ENCODE results near the gene ZBTB7A.

The ZBTB7A gene

DNA sequence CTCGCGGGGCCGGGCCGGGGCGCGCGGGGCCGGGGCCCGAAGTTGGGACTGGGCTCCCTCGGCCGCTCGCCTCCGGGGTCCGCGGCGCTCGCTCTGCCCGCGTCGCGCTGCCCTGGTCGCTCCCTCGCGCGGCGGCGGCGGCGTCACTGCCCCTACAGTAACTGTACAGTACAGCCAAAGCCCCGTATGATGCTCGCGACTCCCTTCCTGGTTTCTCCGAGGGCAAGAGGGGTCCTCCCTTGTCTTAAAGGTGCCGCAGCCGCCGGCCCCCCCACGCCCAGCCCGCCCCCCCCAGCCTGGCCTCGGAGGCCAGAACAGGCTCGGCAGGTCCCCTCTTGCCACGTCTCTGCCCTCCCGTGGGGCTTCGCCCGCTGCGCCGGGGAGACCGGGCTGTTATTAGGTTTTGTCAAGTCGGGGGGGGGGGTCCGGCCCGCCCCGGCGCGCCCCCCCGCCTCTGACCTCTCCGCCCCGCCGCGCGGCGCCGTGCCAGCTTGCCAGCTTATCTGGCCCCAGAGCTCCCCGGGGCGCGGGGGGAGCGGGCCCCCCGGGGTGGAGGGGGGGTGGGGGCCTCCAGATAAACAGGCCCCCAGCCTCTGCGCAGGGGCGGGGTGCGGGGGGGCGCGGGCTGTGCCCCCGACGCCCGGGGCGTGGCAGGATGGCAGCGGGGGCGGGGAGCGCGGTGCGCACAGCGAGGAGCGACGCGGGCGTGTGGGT, at the start of gene ZBTB7A:
Gene ZBTB7A (minus strand): TSS at position 218 of the 714 bp plus-strand sequence. CDS start 11,667 bp downstream, outside the sequence.
- H3K27me3 ChIP-seq (ENCODE audit: insufficient read depth, low read length, poor library complexity): no peaks in the 10 kb centered on the region
- peak within 1 kb of the TSS; percentile 73 for H2AFZ ChIP-seq (ENCODE audit: low read depth, low read length)
- peak within 1 kb of the TSS; percentile 58 for H3K4me2 ChIP-seq (ENCODE audit: insufficient read depth, low read length)
- peaks cover 31% of the 10 kb centered on the region for H4K20me1 ChIP-seq (ENCODE audit: insufficient read depth, low read length)
- peak within 1 kb of the TSS; percentile 78 to 94 for H3K4me3 ChIP-seq (ENCODE audit: low read depth in 1 of 2, low read length in 2 of 2)
- H3K4me1 ChIP-seq (ENCODE audit: insufficient read depth, low read length): peaks cover 37% of the 10 kb centered on the region
- H3K9me3 ChIP-seq (ENCODE audit: insufficient read depth, low read length, severe bottlenecking): no peaks in the 10 kb centered on the region
- H3K27ac ChIP-seq (ENCODE audit: low read length): peak within 1 kb of the TSS; percentile 90
- peak within 1 kb of the TSS; percentile 99 for H3K9ac ChIP-seq (ENCODE audit: low read depth, low read length)
- peaks cover 30% of the 10 kb centered on the region for H3K36me3 ChIP-seq (ENCODE audit: insufficient read depth, low read length)
- DNase-seq (peak; percentile 84), ATAC-seq (ENCODE audit: insufficient read depth, low read depth) (peak; percentile 50)
- peaks cover 48% of the 10 kb centered on the region for H3K79me2 ChIP-seq (ENCODE audit: insufficient read depth, low read length)
- TF ChIP-seq CTCF (IDR thresholded peaks at IDR 0.05; ENCODE audit: borderline replicate concordance, extremely low read depth, low read length, poor library complexity, severe bottlenecking) (no peak), EZH2 (IDR thresholded peaks at IDR 0.05; ENCODE audit: borderline replicate concordance, low read depth, low read length, severe bottlenecking) (no peak)

DNA sequence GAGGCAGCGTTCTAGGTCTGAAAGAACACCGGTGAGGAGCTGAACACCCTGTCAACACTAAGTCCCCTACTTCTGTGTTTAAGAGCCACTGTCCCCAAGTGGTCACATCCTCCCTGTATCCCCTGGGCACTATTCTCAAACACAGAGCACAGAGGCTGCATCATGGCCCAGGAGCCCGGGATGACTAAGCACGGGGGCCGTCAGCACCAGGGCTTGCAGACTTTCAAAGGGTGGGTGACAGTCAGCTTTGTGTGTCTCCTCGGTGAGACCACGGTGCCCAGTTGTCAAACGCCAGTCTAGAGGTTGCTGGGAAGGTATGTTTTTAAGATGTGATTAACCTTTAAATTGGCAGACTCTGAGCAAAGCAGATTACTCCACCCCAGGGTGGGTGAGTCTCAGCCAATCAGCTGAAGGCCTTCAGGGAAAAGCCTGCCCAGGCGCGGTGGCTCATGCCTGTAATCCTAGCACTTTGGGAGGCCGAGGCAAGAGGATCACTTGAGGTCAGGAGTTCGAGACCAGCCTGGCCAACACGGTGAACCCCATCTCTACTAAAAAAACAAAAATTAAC, 49.2 kb upstream of the ZBTB7A start:
- peaks cover 82% of the 10 kb centered on the region for H3K36me3 ChIP-seq (ENCODE audit: insufficient read depth, low read length)
- H3K27ac ChIP-seq (ENCODE audit: low read length): no peak overlapping the region
- peaks cover 50% of the 10 kb centered on the region for H4K20me1 ChIP-seq (ENCODE audit: insufficient read depth, low read length)

DNA sequence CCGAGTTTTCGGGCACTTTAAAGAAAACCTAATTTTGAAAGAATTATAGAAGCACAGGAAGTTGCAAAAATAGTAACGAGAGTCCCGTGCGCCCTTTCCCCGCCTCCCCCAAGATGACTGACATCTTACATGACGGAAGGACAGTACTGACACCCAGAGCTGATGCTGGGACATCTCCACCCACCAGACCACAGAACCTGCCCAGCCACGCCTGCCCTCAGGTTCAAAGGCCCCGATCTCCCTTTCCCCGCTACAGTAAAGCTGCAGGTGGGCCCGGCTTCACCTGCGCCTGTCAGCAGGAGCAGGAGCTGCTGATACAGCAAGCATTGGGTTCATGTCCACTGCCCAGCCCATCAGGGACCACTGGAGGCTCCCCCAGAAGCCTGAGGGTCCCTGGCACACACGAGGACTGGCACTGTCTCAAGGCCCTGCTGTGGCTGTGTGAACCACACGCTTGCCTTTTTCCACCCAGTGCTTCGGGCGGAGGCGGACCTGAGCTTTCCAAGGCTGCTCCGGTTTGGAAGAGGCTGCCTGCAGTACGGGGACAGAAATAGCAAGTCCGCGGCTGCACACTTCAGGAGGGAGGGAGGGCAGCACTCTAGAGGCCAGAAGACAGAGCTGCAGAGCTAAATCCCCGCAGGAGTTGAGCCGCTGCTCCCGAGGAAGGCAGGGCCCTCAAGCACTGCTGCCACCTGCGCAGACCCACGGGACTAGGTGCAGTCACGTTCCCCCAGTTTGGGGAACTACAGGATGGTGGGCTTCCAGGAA, 48.5 kb upstream of the ZBTB7A start:
- ATAC-seq (ENCODE audit: insufficient read depth, low read depth): no peak
- Histone ChIP-seq H3K27ac (ENCODE audit: low read length) (no peak overlapping the region), H2AFZ (ENCODE audit: low read depth, low read length) (no peak overlapping the region), H3K4me3 (ENCODE audit: low read depth in 1 of 2, low read length in 2 of 2) (no peak overlapping the region), H3K4me1 (ENCODE audit: insufficient read depth, low read length) (peaks cover 19% of the 10 kb centered on the region), H4K20me1 (ENCODE audit: insufficient read depth, low read length) (peaks cover 48% of the 10 kb centered on the region), H3K9me3 (ENCODE audit: insufficient read depth, low read length, severe bottlenecking) (no peaks in the 10 kb centered on the region), H3K9ac (ENCODE audit: low read depth, low read length) (no peak overlapping the region), H3K27me3 (ENCODE audit: insufficient read depth, low read length, poor library complexity) (no peaks in the 10 kb centered on the region), H3K4me2 (ENCODE audit: insufficient read depth, low read length) (no peak overlapping the region), H3K79me2 (ENCODE audit: insufficient read depth, low read length) (peaks cover 79% of the 10 kb centered on the region), H3K36me3 (ENCODE audit: insufficient read depth, low read length) (peaks cover 83% of the 10 kb centered on the region)
- TF ChIP-seq CTCF (IDR thresholded peaks at IDR 0.05; ENCODE audit: borderline replicate concordance, extremely low read depth, low read length, poor library complexity, severe bottlenecking) (no peak), EZH2 (IDR thresholded peaks at IDR 0.05; ENCODE audit: borderline replicate concordance, low read depth, low read length, severe bottlenecking) (no peak)
- no peak for DNase-seq

More for the DNA sequence above, 49.2 kb upstream of the ZBTB7A start:
- Histone ChIP-seq H3K4me3 (ENCODE audit: low read depth in 1 of 2, low read length in 2 of 2) (no peak overlapping the region), H3K79me2 (ENCODE audit: insufficient read depth, low read length) (peaks cover 82% of the 10 kb centered on the region), H2AFZ (ENCODE audit: low read depth, low read length) (no peak overlapping the region), H3K4me1 (ENCODE audit: insufficient read depth, low read length) (peaks cover 14% of the 10 kb centered on the region), H3K9me3 (ENCODE audit: insufficient read depth, low read length, severe bottlenecking) (no peaks in the 10 kb centered on the region), H3K4me2 (ENCODE audit: insufficient read depth, low read length) (no peak overlapping the region), H3K27me3 (ENCODE audit: insufficient read depth, low read length, poor library complexity) (no peaks in the 10 kb centered on the region), H3K9ac (ENCODE audit: low read depth, low read length) (no peak overlapping the region)
- no peak for TF ChIP-seq CTCF (IDR thresholded peaks at IDR 0.05; ENCODE audit: borderline replicate concordance, extremely low read depth, low read length, poor library complexity, severe bottlenecking)
- no peak for TF ChIP-seq EZH2 (IDR thresholded peaks at IDR 0.05; ENCODE audit: borderline replicate concordance, low read depth, low read length, severe bottlenecking)
- DNase-seq (no peak), ATAC-seq (ENCODE audit: insufficient read depth, low read depth) (no peak)

Data from DND-41 (cell line).